SK-N-SH treated with all-trans-retinoic acid at 6 μM for 48 hours (cell line): Measurements from ENCODE around the gene FUOM.

Experiments
- ATAC-seq: fragments of 200-7000 bp; cut with Tn5 transposase; 3 replicates; pipeline ENCODE4 v1.9.1; 2020; ENCODE audit warnings: mild to moderate bottlenecking, moderate library complexity
- ARNTL ChIP-seq: fragments of 450-650 bp; formaldehyde crosslinking; IDR thresholded peaks from 2 replicates; pipeline ENCODE4 v1.5.0; 2020; ENCODE audit warnings: low read depth, mild to moderate bottlenecking, moderate library complexity, borderline replicate concordance
- BACH2 ChIP-seq: fragments of 250-450 bp; sonication (Bioruptor Pico); IDR thresholded peaks from 2 replicates; pipeline ENCODE4 v1.9.0; 2021; ENCODE audit warnings: mild to moderate bottlenecking, borderline replicate concordance
- CSDC2 ChIP-seq: fragments of 250-450 bp; sonication (Bioruptor Pico); IDR thresholded peaks from 2 replicates; pipeline ENCODE4 v1.5.0; 2020; ENCODE audit warnings: mild to moderate bottlenecking, moderate library complexity
- ESRRG ChIP-seq: fragments of 250-450 bp; sonication (Bioruptor Pico); IDR thresholded peaks from 2 replicates; pipeline ENCODE4 v1.6.1; 2021; ENCODE audit warnings: mild to moderate bottlenecking
- GLIS3 ChIP-seq: fragments of 250-450 bp; sonication (Bioruptor Pico); IDR thresholded peaks from 2 replicates; pipeline ENCODE4 v1.5.0; 2020; ENCODE audit warnings: mild to moderate bottlenecking, moderate library complexity
- OSR1 ChIP-seq: fragments of 250-450 bp; sonication (Bioruptor Pico); IDR thresholded peaks from 2 replicates; pipeline ENCODE4 v1.8.0; 2022; ENCODE audit warnings: moderate library complexity, mild to moderate bottlenecking, inconsistent platforms
- PPARA ChIP-seq: fragments of 250-450 bp; sonication (Bioruptor Pico); IDR thresholded peaks from 2 replicates; pipeline ENCODE4 v1.5.0; 2020; ENCODE audit warnings: mild to moderate bottlenecking, borderline replicate concordance
- RARB ChIP-seq: fragments of 250-450 bp; sonication (Bioruptor Pico); IDR thresholded peaks from 2 replicates; pipeline ENCODE4 v1.8.0; 2021; ENCODE audit warnings: mild to moderate bottlenecking, moderate library complexity
- SNAI2 ChIP-seq: fragments of 250-450 bp; sonication (Bioruptor Pico); IDR thresholded peaks from 2 replicates; pipeline ENCODE4 v1.5.0; 2020; ENCODE audit warnings: mild to moderate bottlenecking, moderate library complexity
- TCF4 ChIP-seq: fragments of 250-450 bp; sonication (Bioruptor Pico); IDR thresholded peaks from 2 replicates; pipeline ENCODE4 v1.8.0; 2021; ENCODE audit warnings: mild to moderate bottlenecking, moderate library complexity, borderline replicate concordance
- TOX ChIP-seq: fragments of 250-450 bp; sonication (Bioruptor Pico); IDR thresholded peaks from 2 replicates; pipeline ENCODE4 v1.8.0; 2021; ENCODE audit warnings: mild to moderate bottlenecking, moderate library complexity, borderline replicate concordance
- ZC3H10 ChIP-seq: fragments of 250-450 bp; sonication (Bioruptor Pico); IDR thresholded peaks from 2 replicates; pipeline ENCODE4 v1.5.1; 2021; ENCODE audit warnings: mild to moderate bottlenecking, moderate library complexity
- ZFP3 ChIP-seq: fragments of 250-450 bp; sonication (Bioruptor Pico); IDR thresholded peaks from 2 replicates; pipeline ENCODE4 v1.5.0; 2020; ENCODE audit warnings: mild to moderate bottlenecking, moderate library complexity
- ZFP30 ChIP-seq: fragments of 450-650 bp; formaldehyde crosslinking; IDR thresholded peaks from 2 replicates; pipeline ENCODE4 v1.5.0; 2022; ENCODE audit warnings: mild to moderate bottlenecking, moderate library complexity
- ZNF565 ChIP-seq: fragments of 450-650 bp; formaldehyde crosslinking; conservative IDR thresholded peaks from 2 replicates; pipeline ENCODE4 v1.5.0; 2020; ENCODE audit warnings: low read depth, mild to moderate bottlenecking, moderate library complexity
- ZNF70 ChIP-seq: fragments of 450-650 bp; formaldehyde crosslinking; IDR thresholded peaks from 2 replicates; pipeline ENCODE4 v1.5.0; 2020; ENCODE audit warnings: mild to moderate bottlenecking, moderate library complexity
- ZNF8 ChIP-seq: fragments of 450-650 bp; formaldehyde crosslinking; IDR thresholded peaks from 2 replicates; pipeline ENCODE4 v1.5.0; 2020; ENCODE audit warnings: mild to moderate bottlenecking, moderate library complexity
- TF ChIP-seq, protein P1 (sequence below): fragments of 250-450 bp; sonication (Bioruptor Pico); IDR thresholded peaks from 2 replicates; pipeline ENCODE4 v1.5.1; 2020; ENCODE audit warnings: low read depth, mild to moderate bottlenecking, moderate library complexity
- TF ChIP-seq, protein P2 (sequence below): fragments of 250-450 bp; sonication (Bioruptor Pico); IDR thresholded peaks from 2 replicates; pipeline ENCODE4 v1.8.0; 2020; ENCODE audit warnings: mild to moderate bottlenecking, moderate library complexity, borderline replicate concordance
- TF ChIP-seq, protein P3 (sequence below): fragments of 250-450 bp; sonication (Bioruptor Pico); IDR thresholded peaks from 2 replicates; pipeline ENCODE4 v1.5.1; 2021; ENCODE audit warnings: mild to moderate bottlenecking, moderate library complexity
- TF ChIP-seq, protein P4 (sequence below): fragments of 250-450 bp; sonication (Bioruptor Pico); IDR thresholded peaks from 2 replicates; pipeline ENCODE4 v1.8.0; 2021; ENCODE audit warnings: low read depth, mild to moderate bottlenecking, moderate library complexity, borderline replicate concordance

The FUOM gene

DNA sequence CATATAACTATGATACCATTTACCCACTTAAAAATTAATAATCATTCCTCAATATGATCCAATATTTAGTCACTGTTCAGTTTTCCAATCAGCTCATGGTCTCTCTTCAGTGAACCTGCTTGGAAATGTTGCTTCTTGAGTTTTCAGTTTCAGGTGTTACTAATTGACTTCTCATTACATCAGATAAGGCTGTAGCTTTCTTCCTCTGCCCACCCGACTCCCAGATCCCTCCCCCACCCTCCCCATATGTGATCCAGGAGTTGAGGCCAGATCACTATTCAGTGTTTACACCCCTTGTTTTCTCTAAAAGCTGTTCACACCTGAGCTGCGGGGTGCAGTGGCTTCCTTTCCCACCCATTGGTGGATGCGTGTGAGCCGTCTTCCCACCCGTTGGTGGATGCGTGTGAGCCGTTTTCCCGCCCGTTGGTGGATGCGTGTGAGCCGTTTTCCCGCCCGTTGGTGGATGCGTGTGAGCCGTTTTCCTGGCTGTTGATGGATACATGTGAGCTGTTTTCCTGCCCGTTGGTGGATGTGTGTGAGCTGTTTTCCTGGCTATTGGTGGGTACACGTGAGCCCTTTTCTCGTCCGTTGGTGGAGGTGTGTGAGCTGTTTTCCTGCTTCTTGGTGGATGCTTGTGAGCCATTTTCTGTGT is 32.9 kb upstream of the FUOM start:
- TF ChIP-seq BACH2: no peak
- no peak for TF ChIP-seq RARB (CRISPR knock-in tag)
- TF ChIP-seq, protein P1, sequence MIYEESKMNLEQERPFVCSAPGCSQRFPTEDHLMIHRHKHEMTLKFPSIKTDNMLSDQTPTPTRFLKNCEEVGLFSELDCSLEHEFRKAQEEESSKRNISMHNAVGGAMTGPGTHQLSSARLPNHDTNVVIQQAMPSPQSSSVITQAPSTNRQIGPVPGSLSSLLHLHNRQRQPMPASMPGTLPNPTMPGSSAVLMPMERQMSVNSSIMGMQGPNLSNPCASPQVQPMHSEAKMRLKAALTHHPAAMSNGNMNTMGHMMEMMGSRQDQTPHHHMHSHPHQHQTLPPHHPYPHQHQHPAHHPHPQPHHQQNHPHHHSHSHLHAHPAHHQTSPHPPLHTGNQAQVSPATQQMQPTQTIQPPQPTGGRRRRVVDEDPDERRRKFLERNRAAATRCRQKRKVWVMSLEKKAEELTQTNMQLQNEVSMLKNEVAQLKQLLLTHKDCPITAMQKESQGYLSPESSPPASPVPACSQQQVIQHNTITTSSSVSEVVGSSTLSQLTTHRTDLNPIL: no peak
- TF ChIP-seq ZNF8 (CRISPR knock-in tag): no peak
- TF ChIP-seq ZNF565: no peak
- no peak for TF ChIP-seq TCF4 (CRISPR knock-in tag)
- TF ChIP-seq TOX (CRISPR knock-in tag): no peak
- no peak for TF ChIP-seq ZC3H10 (CRISPR knock-in tag)
- TF ChIP-seq, protein P2, sequence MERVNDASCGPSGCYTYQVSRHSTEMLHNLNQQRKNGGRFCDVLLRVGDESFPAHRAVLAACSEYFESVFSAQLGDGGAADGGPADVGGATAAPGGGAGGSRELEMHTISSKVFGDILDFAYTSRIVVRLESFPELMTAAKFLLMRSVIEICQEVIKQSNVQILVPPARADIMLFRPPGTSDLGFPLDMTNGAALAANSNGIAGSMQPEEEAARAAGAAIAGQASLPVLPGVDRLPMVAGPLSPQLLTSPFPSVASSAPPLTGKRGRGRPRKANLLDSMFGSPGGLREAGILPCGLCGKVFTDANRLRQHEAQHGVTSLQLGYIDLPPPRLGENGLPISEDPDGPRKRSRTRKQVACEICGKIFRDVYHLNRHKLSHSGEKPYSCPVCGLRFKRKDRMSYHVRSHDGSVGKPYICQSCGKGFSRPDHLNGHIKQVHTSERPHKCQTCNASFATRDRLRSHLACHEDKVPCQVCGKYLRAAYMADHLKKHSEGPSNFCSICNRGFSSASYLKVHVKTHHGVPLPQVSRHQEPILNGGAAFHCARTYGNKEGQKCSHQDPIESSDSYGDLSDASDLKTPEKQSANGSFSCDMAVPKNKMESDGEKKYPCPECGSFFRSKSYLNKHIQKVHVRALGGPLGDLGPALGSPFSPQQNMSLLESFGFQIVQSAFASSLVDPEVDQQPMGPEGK (CRISPR knock-in tag): no peak
- no peak for TF ChIP-seq SNAI2 (CRISPR knock-in tag)
- no peak for TF ChIP-seq PPARA (CRISPR knock-in tag)
- no peak for TF ChIP-seq ESRRG
- TF ChIP-seq ZNF70 (CRISPR knock-in tag): no peak
- TF ChIP-seq, protein P3, sequence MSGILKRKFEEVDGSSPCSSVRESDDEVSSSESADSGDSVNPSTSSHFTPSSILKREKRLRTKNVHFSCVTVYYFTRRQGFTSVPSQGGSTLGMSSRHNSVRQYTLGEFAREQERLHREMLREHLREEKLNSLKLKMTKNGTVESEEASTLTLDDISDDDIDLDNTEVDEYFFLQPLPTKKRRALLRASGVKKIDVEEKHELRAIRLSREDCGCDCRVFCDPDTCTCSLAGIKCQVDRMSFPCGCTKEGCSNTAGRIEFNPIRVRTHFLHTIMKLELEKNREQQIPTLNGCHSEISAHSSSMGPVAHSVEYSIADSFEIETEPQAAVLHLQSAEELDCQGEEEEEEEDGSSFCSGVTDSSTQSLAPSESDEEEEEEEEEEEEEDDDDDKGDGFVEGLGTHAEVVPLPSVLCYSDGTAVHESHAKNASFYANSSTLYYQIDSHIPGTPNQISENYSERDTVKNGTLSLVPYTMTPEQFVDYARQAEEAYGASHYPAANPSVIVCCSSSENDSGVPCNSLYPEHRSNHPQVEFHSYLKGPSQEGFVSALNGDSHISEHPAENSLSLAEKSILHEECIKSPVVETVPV (CRISPR knock-in tag): no peak
- TF ChIP-seq ZFP3 (CRISPR knock-in tag): no peak
- no peak for TF ChIP-seq CSDC2
- no peak for ATAC-seq

DNA sequence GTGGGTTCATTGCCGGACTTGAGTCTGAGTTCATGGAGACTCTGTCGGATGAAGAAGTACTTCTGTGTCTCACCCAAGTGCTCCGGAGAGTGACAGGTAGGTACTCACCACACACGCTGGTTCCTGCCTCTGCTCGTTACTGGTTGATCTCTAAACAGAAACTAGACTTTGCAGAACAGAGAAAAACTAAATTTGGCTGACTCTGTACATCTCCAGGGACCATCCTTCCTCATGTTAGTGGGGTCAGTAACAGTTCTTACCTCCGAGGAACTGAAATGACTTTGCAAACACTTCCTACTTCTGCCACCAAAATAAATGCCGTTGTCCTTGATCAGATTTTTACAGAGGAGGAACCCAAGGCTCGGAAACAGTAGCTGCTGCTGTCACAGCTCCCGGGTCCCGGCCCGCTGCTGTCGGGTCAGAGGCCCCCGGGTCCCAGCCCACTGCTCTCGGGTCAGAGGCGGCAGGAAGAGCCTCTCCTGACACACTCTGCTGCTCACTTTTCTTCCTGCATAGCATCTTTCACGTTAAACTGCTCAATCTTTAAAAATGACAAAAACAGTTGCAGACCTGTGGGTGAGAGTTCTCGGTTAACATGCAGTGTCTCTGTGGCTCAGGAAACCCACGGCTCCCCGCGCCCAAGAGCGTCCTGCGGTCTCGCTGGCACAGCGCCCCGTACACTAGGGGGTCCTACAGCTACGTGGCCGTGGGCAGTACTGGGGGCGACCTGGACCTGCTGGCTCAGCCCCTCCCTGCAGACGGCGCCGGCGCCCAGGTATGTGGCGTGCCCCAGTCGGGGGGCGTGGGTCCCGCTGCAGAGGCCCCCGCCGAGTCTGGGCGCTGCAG is 31.4 kb upstream of the FUOM start:
- no peak for ATAC-seq
- TF ChIP-seq ZNF565: no peak
- no peak for TF ChIP-seq ZNF70 (CRISPR knock-in tag)
- TF ChIP-seq, protein P3 (CRISPR knock-in tag): no peak
- TF ChIP-seq, protein P2 (CRISPR knock-in tag): no peak
- TF ChIP-seq PPARA (CRISPR knock-in tag): no peak
- no peak for TF ChIP-seq SNAI2 (CRISPR knock-in tag)
- TF ChIP-seq TCF4 (CRISPR knock-in tag): no peak
- TF ChIP-seq, protein P1: no peak
- no peak for TF ChIP-seq TOX (CRISPR knock-in tag)
- TF ChIP-seq OSR1 (CRISPR knock-in tag): no peak
- TF ChIP-seq, protein P4, sequence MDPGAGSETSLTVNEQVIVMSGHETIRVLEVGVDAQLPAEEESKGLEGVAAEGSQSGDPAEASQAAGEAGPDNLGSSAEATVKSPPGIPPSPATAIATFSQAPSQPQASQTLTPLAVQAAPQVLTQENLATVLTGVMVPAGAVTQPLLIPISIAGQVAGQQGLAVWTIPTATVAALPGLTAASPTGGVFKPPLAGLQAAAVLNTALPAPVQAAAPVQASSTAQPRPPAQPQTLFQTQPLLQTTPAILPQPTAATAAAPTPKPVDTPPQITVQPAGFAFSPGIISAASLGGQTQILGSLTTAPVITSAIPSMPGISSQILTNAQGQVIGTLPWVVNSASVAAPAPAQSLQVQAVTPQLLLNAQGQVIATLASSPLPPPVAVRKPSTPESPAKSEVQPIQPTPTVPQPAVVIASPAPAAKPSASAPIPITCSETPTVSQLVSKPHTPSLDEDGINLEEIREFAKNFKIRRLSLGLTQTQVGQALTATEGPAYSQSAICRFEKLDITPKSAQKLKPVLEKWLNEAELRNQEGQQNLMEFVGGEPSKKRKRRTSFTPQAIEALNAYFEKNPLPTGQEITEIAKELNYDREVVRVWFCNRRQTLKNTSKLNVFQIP (CRISPR knock-in tag): no peak
- no peak for TF ChIP-seq ZFP30
- TF ChIP-seq ZC3H10 (CRISPR knock-in tag): no peak
- no peak for TF ChIP-seq ESRRG
- TF ChIP-seq ARNTL (CRISPR knock-in tag): no peak
- TF ChIP-seq GLIS3 (CRISPR knock-in tag): no peak
